HG02973 (cell line): ENCODE data around the gene NPPA.

ENCODE experiments used
- ATAC-seq: cut with Tn5 transposase; IDR thresholded peaks from one replicate; pipeline ENCODE4 v1.9.1; 2021; ENCODE audit warnings: moderate library complexity; ENCODE audit not compliant: unreplicated experiment

The NPPA gene

DNA sequence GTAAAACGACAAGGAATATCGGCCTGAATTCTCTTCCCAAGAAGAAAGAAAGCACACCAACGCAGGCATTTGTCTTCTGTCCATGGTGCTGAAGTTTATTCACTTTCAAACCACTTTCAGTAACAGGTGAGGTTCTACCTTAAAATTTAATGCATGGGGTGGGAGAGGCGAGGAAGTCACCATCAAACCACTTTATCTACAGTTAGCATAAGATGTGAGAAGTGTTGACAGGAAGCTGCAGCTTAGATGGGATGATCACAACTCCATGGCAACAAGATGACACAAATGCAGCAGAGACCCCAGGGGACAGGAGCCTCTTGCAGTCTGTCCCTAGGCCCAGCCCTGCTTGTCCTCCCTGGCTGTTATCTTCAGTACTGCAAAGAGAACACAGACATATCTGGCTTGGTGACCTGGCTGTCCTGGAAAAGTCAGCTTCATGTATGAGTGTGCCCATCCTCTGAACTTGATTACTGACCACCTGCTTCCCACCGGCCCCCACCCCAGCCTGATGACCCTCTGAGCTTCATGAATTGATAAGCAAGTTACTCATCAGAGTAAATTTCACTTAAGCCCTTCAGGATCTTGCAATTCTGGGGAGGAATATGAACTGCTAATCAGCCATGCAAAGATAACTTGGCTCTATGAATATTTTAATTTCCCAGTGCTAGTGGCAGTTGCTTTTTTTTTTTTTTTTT, 1.8 kb downstream of the NPPA start:
- ATAC-seq, result no peak

DNA sequence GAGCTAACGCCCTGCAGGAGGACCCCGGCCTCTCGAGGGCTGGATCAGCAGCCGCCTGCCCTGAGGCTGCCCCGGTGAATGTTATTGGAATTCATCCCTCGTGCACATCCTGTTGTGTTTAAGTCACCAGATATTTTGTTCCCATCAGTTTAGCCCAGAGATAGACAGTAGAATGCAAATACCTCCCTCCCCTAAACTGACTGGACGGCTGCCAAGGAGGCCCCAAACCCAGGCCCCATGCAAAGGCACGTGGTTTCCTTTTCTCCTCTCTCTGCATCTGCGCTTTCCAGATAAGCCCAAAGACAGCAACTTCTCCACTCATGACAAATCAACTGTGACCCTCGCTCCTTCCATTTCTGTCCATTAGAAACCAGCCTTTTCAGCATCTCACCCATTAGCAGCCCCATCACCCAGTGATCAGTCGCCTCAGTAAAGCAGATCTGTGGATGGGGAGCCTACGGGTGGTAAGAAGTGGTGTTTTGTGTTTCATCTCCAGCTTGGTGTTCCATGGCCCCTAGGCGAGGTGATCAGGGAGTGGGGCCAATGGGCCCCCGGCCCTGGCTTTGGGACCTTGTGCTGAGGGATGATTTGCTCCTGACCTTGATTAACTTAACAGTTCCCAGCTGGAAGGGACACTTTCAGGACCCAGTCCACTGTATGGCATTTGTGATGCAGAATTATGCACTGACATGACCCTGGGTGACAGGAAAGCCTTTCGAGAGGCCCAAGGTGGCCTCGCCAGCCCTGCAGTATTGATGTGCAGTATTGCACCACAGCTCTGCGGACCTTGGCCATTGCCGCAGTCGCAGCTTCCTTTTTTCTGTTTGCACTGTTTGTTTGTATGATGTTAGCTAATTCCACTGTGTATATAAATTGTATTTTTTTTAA, 5.2 kb downstream of the NPPA start:
- no peak for ATAC-seq

DNA sequence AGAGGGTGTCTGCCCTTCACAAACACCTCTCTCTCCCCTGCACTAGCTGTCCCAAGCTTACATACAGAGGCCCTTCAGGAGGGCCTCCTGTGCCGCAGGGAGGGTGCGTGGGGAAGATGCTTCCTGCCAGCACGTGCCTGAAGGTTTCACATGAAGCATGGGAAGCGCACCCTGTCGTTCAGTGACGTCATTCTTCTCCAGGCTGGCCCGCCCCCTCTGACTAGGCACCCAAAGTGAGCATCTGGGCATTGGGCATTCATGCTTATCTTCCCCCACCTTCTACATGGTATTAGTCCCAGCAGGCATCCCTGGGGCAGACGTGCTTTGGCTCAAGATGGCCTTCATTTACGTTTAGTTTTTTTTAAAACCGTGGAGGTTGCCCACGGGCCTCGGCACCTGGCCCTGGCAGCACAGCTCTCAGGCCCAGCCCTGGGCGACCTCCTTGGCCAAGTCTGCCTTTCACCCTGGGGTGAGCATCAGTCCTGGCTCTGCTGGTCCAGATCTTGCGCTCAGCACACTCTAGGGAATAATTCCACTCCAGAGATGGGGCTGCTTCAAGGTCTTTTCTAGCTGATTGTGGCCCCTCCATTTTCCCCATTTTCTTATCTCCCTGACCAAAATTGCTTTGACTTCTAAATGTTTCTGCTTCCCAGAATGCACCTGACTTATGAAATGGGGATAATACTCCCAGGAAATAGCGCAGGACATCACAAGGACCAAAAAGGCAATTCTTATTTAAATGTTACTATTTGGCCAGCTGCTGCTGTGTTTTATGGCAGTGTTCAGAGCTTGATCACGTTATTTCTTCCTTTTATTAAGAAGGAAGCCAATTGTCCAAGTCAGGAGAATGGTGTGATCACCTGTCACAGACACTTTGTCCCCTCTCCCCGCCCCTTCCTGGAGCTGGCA, 6.1 kb downstream of the NPPA start:
- ATAC-seq, result no peak

DNA sequence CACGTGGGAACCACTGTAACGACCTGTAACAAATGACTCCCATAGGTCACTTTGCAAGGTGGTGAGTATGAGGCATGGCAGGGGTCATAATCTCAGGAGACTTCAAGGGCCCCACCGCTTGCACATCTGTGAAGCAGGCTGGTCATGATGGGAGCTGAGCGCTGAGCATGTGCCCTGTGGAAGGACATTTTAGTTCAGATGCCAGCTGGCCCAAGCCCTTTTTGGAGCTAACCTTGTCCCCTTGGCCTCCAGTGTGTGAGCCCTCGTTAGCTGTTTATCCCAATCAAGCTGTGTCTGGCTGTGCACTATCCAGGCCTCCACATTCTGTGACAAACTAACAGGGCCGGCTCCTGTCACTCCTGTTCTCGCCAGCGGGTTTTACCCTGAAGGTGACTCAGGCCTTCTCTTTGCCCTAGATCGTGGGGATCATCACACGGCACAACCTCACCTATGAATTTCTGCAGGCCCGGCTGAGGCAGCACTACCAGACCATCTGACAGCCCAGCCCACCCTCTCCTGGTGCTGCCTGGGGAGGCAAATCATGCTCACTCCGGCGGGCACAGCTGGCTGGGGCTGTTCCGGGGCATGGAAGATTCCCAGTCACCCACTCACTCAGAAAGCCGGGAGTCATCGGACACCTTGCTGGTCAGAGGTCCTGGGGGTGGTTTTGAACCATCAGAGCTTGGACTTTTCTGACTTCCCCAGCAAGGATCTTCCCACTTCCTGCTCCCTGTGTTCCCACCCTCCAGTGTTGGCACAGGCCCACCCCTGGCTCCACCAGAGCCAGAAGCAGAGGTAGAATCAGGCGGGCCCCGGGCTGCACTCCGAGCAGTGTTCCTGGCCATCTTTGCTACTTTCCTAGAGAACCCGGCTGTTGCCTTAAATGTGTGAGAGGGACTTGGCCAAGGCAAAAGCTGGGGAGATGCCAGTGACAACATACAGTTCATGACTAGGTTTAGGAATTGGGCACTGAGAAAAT, 7.6 kb downstream of the NPPA start:
- no peak for ATAC-seq

DNA sequence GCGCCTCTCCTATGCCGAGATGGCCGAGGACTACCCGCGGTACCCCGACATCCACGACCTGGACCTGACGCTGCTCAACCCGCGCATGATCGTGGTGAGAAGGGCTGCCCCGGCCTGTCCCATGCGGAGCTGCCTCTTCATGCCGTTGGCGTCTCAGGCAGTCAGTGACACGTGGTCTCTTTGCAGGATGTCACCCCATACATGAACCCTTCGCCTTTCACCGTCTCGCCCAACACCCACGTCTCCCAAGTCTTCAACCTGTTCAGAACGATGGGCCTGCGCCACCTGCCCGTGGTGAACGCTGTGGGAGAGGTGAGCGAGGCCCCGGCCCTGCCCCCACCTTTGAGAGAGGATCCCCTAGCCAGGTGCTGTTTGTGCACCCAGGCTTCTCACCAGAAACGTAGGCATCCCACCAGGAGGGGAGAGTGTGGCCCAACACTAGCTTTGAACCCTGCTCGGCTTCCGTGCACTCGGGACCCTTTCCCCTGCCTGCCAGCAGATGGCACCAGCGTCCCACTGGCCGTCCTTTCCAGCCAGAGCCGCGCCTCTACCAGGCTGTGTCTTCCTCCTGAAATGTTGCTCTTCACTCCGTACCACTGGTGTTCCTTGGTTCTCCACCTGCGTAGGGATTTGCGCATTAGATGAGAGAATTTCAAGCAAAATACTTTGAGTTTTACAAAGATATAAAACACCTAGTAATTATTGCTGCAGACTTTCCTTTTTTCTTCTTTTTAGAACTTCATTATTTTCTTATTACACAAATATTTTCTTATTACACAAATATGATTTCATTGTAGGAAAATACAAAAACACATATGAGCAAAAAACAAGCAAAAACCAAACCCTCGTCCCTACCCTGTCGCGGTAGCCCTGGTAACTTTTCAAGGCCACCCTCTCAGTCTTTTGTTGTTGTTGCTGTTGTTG, 9.0 kb downstream of the NPPA start:
- no peak for ATAC-seq

DNA sequence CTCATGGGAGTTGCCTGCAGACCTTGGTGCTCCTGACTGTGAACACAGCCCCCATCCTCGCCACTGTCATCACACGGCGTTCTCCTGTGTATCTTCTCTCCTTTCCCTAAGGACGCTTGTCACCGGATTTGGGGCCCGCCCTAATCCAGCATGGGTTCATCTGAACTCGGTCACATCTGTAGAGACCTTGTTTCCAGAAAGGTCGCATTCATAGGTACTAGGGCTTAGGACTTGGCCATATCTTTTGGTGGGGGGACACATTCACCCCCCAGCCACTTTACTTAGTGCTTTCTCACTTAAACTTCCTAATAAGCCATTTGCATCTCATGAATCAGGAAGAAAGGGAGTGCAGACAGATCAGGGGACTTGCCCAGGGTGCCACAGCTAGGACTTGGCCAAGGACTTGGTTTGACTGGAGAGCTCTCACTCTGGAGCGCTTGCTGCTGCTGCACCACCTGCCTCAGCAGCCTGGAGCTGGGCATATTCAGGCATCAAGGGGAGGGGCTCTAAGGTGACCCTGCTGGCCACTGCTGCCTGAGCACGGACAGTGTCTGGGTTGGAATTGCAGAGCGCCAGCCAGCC, 9.7 kb downstream of the NPPA start:
- ATAC-seq, result no peak

DNA sequence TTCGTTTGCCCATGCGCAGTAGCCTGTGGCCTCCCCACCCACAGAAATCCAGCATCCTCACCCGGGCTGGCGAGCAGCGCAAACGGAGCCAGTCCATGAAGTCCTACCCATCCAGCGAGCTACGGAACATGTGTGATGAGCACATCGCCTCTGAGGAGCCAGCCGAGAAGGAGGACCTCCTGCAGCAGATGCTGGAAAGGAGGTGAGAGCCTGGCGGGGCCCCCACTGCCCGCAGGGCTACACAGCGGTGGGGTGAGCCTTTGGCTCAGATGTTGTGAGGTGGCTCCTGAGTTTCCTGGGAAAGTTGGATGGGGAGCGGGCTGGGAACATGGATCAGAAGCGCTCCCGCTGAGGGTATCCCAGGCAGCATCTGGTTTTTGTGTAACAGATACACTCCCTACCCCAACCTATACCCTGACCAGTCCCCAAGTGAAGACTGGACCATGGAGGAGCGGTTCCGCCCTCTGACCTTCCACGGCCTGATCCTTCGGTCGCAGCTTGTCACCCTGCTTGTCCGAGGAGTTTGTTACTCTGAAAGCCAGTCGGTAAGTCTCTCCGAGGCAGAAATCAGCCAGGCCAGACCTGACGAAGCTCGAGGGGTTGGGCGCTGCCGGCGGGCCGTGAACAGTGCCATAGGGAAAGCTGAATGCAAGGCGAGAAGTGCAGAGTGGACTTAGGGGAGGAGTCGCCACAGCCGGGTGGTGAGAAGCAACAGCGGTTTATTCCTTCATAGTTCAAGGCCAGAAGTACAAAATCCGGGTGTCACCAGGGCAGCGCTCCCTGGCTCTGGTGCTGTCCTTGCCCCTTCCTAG, 10.4 kb downstream of the NPPA start:
- ATAC-seq, result no peak

DNA sequence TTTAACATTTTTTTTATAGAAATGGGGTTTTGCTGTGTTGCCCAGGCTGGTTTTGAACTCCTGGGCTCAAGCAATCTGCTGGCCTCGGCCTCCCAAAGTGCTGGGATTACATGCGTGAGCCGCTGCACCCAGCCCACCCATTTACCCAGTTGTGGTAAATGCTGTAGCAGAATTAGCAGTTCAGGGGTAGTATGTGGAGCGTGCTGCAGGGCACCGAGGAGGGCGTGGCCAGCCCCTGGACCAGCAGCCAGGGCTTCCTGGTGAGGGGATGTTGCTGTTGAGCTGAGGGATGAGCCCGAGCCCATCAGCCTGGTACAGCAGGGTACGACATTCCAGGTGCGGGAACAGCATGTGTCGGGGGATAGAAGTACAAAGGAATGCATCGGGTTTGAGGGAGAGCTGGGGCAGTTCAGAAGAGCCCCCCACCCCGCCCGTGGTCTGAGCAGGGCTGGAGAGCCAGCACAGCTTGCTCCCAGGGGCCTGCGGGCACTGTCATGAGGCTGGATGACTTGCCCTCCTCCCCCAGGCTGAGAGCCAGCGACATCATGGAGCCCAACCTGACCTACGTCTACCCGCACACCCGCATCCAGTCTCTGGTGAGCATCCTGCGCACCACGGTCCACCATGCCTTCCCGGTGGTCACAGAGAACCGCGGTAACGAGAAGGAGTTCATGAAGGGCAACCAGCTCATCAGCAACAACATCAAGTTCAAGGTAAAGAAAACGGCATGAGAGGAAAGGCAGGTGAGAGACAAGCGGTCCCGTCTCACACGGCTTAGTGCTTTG, 11.9 kb downstream of the NPPA start:
- no peak for ATAC-seq

DNA sequence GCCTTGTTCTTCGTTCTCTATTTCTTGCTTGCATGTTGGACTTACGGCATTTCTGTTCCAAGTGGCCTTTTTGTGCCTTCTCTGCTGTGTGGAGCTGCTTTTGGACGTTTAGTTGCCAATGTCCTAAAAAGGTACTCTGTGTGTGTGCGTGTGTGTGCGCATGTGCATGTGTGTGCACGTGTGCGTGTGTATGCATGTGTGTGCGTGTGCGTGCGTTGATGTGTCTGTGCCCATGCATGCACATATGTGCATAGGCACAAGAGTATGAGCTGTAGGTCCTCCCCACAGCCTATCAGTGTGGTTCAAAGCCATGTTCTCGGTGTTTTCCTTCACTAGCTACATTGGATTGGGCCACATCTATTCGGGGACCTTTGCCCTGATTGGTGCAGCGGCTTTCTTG, 13.7 kb downstream of the NPPA start:
- no peak for ATAC-seq

DNA sequence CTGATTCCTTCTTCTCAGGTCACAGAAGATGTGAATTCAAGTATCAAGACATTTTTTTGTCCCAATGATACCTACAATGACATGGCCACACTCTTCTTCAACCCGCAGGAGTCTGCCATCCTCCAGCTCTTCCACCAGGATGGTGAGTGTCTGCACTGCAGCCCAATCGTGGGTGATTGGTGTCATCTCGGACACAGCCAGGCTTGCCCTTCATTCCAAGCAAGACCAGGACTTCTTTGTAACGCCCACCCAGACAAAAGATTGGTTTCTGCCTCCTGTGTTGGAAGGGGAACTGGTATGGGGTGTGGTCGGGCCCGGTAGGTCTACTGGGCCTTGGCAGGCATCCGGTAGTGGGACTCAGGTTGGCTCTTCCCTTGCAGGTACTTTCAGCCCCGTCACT, 14.1 kb downstream of the NPPA start:
- ATAC-seq, result no peak

DNA sequence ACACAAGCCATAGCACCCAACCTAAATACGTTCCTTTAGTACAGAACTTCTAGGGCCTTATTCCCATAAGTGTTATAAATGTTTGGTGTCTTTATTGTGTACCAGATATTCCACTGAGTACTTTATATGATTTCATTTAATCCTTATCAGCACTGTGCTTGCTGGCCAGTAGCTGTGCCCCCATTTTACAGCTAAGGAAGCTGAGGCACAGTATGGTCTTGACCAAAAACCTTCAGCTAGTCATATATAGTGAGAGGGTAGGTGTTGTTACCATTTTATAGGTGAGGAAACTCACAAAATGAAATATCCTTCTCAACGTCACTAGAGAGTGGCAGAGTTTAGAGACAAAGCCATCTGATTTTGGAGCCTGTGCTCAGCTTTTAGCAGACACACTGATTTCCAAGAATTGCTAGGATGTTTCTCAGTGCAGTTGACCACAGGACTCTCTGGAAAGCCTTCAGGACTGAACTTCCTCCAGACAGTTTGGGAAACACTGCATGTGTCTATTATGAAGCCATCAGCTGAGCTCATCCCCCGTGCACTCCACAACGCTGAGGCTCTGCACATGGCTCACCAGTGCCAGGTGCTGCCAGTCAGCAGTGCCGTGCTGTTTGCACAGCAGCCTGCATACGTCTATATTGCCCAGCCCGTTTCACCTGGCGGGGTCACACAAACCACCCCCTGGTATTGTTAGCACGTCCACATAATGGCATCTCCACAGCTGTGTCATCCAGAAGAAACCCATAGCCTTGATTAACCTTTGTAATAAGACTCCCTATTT, 15.4 kb downstream of the NPPA start:
- ATAC-seq, result no peak

DNA sequence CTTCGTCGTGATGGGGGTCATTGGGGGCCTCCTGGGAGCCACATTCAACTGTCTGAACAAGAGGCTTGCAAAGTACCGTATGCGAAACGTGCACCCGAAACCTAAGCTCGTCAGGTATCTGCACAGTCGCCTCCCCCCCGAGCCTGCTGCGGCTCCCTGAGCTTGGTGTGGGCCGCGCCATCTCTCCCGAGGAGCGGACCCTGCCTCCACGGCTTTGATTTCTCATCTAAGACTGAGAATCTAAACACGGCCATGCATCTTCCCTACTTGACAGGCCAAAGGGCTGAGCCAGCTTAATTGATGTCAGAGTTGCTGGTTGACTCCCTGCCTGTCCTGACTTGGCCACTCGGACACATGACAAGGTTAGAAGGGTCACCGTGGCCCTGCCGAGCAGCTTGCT, 19.1 kb downstream of the NPPA start:
- ATAC-seq, result no peak

DNA sequence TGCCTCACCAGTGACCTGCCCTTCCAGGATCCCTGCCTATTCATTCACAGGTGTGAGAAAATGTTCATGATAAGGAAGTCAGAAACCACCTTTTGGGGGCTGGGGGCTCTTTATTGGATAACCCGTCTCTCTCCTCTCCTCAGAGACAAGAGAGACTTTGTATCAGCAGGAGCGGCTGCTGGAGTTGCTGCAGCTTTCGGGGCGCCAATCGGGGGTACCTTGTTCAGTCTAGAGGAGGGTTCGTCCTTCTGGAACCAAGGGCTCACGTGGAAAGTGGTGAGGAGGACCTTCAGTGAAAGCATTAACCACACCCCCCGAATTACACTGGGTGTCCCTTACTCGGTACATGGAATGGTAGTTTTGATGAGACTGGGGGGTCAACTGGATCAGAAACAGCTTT, 20.6 kb downstream of the NPPA start:
- ATAC-seq, result no peak

DNA sequence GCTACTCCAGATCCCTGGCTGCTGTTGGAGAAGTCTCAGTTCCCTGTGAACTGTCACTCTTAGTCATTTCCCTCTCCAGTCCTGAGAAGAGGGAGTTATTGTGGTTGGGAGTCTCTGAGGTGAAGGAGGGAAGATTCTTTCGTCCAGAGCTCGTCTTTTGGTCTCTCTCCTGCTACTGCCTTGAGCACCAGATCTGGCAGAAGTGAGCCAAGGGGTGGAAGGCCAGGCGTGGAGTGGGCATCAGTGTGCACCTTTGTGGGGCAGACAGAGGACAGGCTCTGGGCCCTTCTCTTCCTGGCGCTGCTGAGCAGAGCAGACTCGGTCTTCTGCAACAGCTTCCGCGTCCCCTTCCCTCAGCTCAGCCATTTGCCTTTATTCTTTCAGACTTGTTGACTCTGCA, 22.5 kb downstream of the NPPA start:
- no peak for ATAC-seq

DNA sequence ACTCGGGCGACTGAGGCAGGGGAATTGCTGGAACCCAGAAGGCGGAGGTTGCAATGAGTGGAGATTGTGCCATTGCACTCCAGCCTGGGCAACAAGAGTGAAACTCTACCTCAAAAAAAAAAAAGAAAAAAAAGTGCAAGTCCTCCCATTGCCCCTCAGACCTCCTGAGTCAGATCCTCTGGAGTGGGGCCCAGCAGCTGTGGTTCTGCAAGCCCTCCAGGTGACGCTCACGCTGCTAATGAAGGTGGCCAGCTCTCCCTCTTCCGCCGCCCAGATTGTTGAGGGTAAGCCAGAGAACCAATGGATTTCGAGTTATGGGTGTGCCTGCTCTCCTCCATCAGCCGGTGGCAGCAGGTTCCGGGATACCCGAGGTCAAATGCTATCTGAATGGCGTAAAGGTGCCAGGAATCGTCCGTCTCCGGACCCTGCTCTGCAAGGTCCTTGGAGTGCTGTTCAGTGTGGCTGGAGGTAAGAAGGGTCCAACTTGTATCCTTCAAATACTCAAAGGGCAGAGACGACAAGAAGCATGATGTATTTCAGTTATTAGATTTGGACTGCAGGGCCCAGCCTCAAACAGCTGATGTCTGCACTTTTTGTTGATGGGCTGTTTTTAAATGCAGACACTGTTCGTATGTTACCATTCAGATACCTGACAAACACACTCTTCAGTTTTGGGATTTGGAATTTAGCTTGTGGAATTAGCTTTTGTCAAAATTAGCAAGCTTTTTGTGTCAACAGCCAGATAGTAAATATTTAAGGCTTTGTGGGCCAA, 24.0 kb downstream of the NPPA start:
- no peak for ATAC-seq

DNA sequence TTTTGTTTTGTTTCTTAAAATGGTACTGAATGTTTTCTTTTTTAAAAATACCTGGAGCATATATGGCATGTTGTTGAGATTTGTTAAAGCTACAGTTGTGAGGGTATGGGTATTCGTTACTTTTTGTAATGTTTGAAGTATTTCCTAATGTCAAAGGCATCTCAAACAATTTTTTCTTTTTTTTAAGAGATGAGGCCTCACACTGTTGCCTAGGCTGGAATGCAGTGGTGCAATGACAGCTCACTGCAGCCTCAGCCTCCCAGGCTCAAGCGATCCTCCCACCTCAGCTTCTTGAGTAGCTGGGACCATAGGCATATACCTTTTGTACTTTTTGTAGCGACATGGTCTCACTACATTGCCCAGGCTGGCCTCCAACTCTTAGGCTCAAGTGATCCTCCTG, 25.5 kb downstream of the NPPA start:
- ATAC-seq, result no peak
